ENCODE measurements around the gene ENOSF1.

The ENOSF1 gene

DNA sequence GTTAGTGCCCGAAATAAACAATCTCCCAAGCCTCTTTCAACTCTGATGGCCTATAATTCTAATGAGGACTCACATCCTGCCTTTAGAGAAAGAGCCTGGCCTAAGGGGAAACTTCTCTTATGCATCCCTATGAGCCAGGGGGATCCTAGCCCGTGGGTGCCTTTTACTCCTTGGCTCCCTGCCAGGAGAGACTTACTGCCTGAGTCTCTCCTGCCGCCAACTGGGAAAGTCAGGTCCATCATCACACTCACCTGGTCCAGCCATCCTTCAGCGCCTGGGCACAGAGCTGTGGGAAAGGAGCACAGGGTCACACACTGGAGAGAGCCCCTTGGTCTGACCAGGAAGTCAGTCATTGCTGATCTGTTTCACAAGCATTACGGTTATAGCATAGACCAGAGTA, 24.1 kb downstream of the ENOSF1 start:
- TF ChIP-seq EZH2phosphoT487 (IDR thresholded peaks at IDR 0.05; ENCODE audit: borderline replicate concordance): no peak
- TF ChIP-seq, protein P1, sequence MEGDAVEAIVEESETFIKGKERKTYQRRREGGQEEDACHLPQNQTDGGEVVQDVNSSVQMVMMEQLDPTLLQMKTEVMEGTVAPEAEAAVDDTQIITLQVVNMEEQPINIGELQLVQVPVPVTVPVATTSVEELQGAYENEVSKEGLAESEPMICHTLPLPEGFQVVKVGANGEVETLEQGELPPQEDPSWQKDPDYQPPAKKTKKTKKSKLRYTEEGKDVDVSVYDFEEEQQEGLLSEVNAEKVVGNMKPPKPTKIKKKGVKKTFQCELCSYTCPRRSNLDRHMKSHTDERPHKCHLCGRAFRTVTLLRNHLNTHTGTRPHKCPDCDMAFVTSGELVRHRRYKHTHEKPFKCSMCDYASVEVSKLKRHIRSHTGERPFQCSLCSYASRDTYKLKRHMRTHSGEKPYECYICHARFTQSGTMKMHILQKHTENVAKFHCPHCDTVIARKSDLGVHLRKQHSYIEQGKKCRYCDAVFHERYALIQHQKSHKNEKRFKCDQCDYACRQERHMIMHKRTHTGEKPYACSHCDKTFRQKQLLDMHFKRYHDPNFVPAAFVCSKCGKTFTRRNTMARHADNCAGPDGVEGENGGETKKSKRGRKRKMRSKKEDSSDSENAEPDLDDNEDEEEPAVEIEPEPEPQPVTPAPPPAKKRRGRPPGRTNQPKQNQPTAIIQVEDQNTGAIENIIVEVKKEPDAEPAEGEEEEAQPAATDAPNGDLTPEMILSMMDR (conservative IDR thresholded peaks at IDR 0.05; ENCODE audit: low read length): no peak
- H3K36me3 ChIP-seq (ENCODE audit: insufficient read depth, low read length): no peaks in the 10 kb centered on the region
- H3F3A ChIP-seq (ENCODE audit: low read depth): peaks cover under 1% of the 10 kb centered on the region; the same call in 1 of the 2 replicates

DNA sequence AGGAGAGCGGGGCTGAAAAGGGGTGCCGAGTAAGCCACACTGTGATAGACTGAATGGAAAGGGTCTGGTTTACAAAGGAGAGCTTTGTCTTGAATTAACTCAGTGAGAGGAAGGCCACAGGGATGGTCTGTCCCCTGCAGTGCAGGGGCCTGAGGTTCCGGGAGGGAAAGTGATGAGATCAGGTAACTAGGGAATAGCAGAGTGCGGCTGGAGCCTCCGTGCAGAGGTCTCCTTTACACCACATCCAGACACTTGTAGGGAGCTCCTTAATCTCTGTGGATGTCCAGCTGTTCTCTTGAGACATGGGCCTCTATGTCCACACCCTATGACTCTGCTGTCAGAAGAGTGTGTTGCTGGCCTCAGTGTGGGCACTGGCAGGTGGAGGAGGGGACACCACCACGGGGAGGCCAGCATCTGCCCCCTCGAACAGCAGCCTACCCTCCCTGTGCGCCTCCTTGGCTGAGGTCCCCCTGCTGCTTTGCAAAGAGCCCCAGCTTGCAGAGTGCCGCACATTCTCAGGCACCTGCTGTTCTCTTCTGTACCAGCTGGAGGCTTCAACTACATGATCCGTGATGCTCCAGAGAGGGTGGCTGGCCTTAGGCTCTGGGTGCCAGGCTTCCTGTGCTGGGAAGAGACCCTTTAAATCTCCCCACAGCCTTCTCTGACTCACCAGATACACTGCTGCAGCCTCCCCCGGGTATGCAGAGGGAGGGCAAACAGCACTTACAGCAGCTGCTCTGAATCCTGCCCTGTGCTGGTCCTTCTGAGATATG, 25.9 kb downstream of the ENOSF1 start:
- H3K4me3 ChIP-seq (ENCODE audit: low read length, poor library complexity, severe bottlenecking): no peak overlapping the region
- no peaks in the 10 kb centered on the region for H3K36me3 ChIP-seq (ENCODE audit: insufficient read depth, low read length)
- H4K20me1 ChIP-seq (ENCODE audit: insufficient read depth, low read length, poor library complexity, severe bottlenecking): no peaks in the 10 kb centered on the region
- H3K9me3 ChIP-seq (ENCODE audit: insufficient read depth, low read depth, low read length): no peaks in the 10 kb centered on the region
- no peaks in the 10 kb centered on the region for H3K79me2 ChIP-seq (ENCODE audit: insufficient read depth, low read length)
- no peaks in the 10 kb centered on the region for H3K27me3 ChIP-seq (ENCODE audit: insufficient read depth, low read length, poor library complexity, severe bottlenecking)
- H3K9ac ChIP-seq (ENCODE audit: low read depth, low read length, poor library complexity, severe bottlenecking): no peak overlapping the region
- peaks cover 6% of the 10 kb centered on the region; the same call in 1 of the 2 replicates for H3F3A ChIP-seq (ENCODE audit: low read depth)
- H3K4me2 ChIP-seq (ENCODE audit: low read depth, low read length, poor library complexity, severe bottlenecking): peak overlapping the region; percentile 5
- H3K9me2 ChIP-seq (replicated peaks; ENCODE audit: low read depth, low read length): no peaks in the 10 kb centered on the region
- TF ChIP-seq, protein P1 (conservative IDR thresholded peaks at IDR 0.05; ENCODE audit: low read length): peak; percentile 45; the same call in 1 of the 2 replicates
- TF ChIP-seq EZH2phosphoT487 (IDR thresholded peaks at IDR 0.05; ENCODE audit: borderline replicate concordance): no peak
- H3K4me1 ChIP-seq (ENCODE audit: insufficient read depth, low read length, poor library complexity, severe bottlenecking): peaks cover 49% of the 10 kb centered on the region
- no peak overlapping the region for H2AFZ ChIP-seq (ENCODE audit: low read length)

More for the DNA sequence above, 24.1 kb downstream of the ENOSF1 start:
- Histone ChIP-seq H3K4me2 (ENCODE audit: low read depth, low read length, poor library complexity, severe bottlenecking) (no peak overlapping the region), H3K9me2 (replicated peaks; ENCODE audit: low read depth, low read length) (no peaks in the 10 kb centered on the region), H3K79me2 (ENCODE audit: insufficient read depth, low read length) (no peaks in the 10 kb centered on the region), H3K9ac (ENCODE audit: low read depth, low read length, poor library complexity, severe bottlenecking) (no peak overlapping the region), H3K27me3 (ENCODE audit: insufficient read depth, low read length, poor library complexity, severe bottlenecking) (no peaks in the 10 kb centered on the region), H3K4me3 (ENCODE audit: low read length, poor library complexity, severe bottlenecking) (no peak overlapping the region), H2AFZ (ENCODE audit: low read length) (no peak overlapping the region), H3K9me3 (ENCODE audit: insufficient read depth, low read depth, low read length) (no peaks in the 10 kb centered on the region), H4K20me1 (ENCODE audit: insufficient read depth, low read length, poor library complexity, severe bottlenecking) (no peaks in the 10 kb centered on the region), H3K4me1 (ENCODE audit: insufficient read depth, low read length, poor library complexity, severe bottlenecking) (peaks cover 37% of the 10 kb centered on the region)

DNA sequence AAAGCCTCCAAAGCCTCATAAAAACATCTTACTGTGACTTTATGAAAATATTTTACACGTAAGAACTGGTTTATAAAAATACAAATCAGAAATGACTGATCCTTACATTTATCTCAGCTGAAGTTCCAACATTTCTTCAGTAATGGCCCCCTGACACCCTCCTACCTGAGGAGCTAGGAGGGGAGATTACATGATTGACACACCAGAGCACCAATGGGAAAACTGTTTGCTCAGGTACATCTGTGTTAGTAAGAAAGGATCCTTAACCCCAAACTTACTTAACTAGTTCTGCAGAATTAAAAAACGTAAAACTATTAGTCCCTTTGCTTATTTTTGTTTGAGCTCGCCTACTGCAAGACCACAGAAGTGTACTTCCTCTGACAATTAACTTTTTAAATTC, 27.0 kb downstream of the ENOSF1 start:
- Histone ChIP-seq H3F3A (ENCODE audit: low read depth) (peaks cover 6% of the 10 kb centered on the region; the same call in 1 of the 2 replicates), H3K9ac (ENCODE audit: low read depth, low read length, poor library complexity, severe bottlenecking) (no peak overlapping the region), H3K4me2 (ENCODE audit: low read depth, low read length, poor library complexity, severe bottlenecking) (no peak overlapping the region), H3K9me3 (ENCODE audit: insufficient read depth, low read depth, low read length) (no peaks in the 10 kb centered on the region), H3K9me2 (replicated peaks; ENCODE audit: low read depth, low read length) (no peaks in the 10 kb centered on the region), H3K27me3 (ENCODE audit: insufficient read depth, low read length, poor library complexity, severe bottlenecking) (no peaks in the 10 kb centered on the region), H3K79me2 (ENCODE audit: insufficient read depth, low read length) (no peaks in the 10 kb centered on the region), H4K20me1 (ENCODE audit: insufficient read depth, low read length, poor library complexity, severe bottlenecking) (no peaks in the 10 kb centered on the region), H3K36me3 (ENCODE audit: insufficient read depth, low read length) (no peaks in the 10 kb centered on the region), H3K4me1 (ENCODE audit: insufficient read depth, low read length, poor library complexity, severe bottlenecking) (peaks cover 60% of the 10 kb centered on the region), H2AFZ (ENCODE audit: low read length) (no peak overlapping the region), H3K4me3 (ENCODE audit: low read length, poor library complexity, severe bottlenecking) (no peak overlapping the region)
- TF ChIP-seq, protein P1 (conservative IDR thresholded peaks at IDR 0.05; ENCODE audit: low read length): no peak
- no peak for TF ChIP-seq EZH2phosphoT487 (IDR thresholded peaks at IDR 0.05; ENCODE audit: borderline replicate concordance)
